PC-9 (cell line): ENCODE results near the gene FAM120C. TPM values are rescaled to one million over a fixed set of nuclear protein-coding genes. Genes with fewer than 3 reads are reported as not detected.

Experiments used
- BruUV-seq: library from RNA; stranded (reverse); fragments of 400-500 nt; replicated peaks from 2 replicates; lab custom pipeline; 2021; lab: Mats Ljungman, UMichigan
- CTCF ChIA-PET: fragments of 300-600 bp; sonication (Branson Sonifier 250); formaldehyde crosslinking; loops from one replicate; lab custom pipeline; 2022; ENCODE audit warnings: antibody characterized with exemption; lab: Charles Lee
- POLR2A ChIA-PET: fragments of 300-600 bp; sonication (Branson Sonifier 250); formaldehyde crosslinking; loops from one replicate; lab custom pipeline; 2022; ENCODE audit warnings: antibody characterized with exemption; ENCODE audit not compliant: unreplicated experiment; lab: Charles Lee
- DNase-seq, 2 experiments: peaks; one replicate each; pipeline versions ENCODE4 v3.0.0 to v3.0.0-alpha.2; 2015 to 2022; ENCODE audit warnings: mixed read lengths in 1 of 2
- H2AFZ ChIP-seq: fragments of 200-600 bp; sonication (generic); 2 replicates; pipeline ENCODE4 v1.8.1; 2017; ENCODE audit warnings: antibody characterized with exemption
- H3F3A ChIP-seq: fragments of 200-600 bp; sonication (generic); 2 replicates; pipeline ENCODE4 v1.8.1; 2017; ENCODE audit warnings: antibody characterized with exemption, mild to moderate bottlenecking, low read depth; ENCODE audit not compliant: insufficient read depth
- H3K27ac ChIP-seq: fragments of 200-600 bp; sonication (generic); 2 replicates; pipeline ENCODE4 v1.6.1; 2016; ENCODE audit warnings: mixed run types
- H3K27me3 ChIP-seq: fragments of 200-600 bp; sonication (generic); 2 replicates; pipeline ENCODE4 v1.6.1; 2016; ENCODE audit warnings: low read depth, mixed run types; ENCODE audit not compliant: insufficient read depth
- H3K36me3 ChIP-seq: fragments of 200-600 bp; sonication (generic); 2 replicates; pipeline ENCODE4 v1.6.1; 2016; ENCODE audit warnings: low read depth, mixed run types
- H3K4me1 ChIP-seq: fragments of 200-600 bp; sonication (generic); replicated peaks from 2 replicates; pipeline ENCODE4 v1.6.1; 2016; ENCODE audit warnings: mixed run types; ENCODE audit not compliant: insufficient read depth
- H3K4me2 ChIP-seq: fragments of 200-600 bp; sonication (generic); 2 replicates; pipeline ENCODE4 v1.6.1; 2017; ENCODE audit warnings: mixed run types
- H3K4me3 ChIP-seq: fragments of 200-600 bp; sonication (generic); 2 replicates; pipeline ENCODE4 v1.6.1; 2016; ENCODE audit warnings: mixed run types
- H3K79me2 ChIP-seq: fragments of 200-600 bp; sonication (generic); 2 replicates; pipeline ENCODE4 v1.6.1; 2017; ENCODE audit warnings: low read depth, mixed run types
- H3K9me2 ChIP-seq: fragments of 200-600 bp; sonication (generic); 2 replicates; pipeline ENCODE4 v1.8.1; 2017; ENCODE audit warnings: mild to moderate bottlenecking; ENCODE audit not compliant: insufficient read depth
- H3K9me3 ChIP-seq: fragments of 200-600 bp; sonication (generic); 2 replicates; pipeline ENCODE4 v1.8.1; 2016; ENCODE audit warnings: low read depth; ENCODE audit not compliant: insufficient read depth
- H4K20me1 ChIP-seq: fragments of 200-600 bp; sonication (generic); 2 replicates; pipeline ENCODE4 v1.8.1; 2017; ENCODE audit not compliant: insufficient read depth
- CTCF ChIP-seq: fragments of 200-600 bp; sonication (generic); conservative IDR thresholded peaks from 2 replicates; pipeline ENCODE4 v1.6.1; 2017; ENCODE audit warnings: mixed run types, antibody characterized with exemption, mild to moderate bottlenecking, moderate library complexity
- EZH2 ChIP-seq: fragments of 200-600 bp; sonication (generic); IDR thresholded peaks from 2 replicates; pipeline ENCODE4 v1.8.0; 2017; ENCODE audit warnings: antibody characterized with exemption, low read depth
- intact Hi-C: fragments of 100-400 bp; cut with micrococcal nuclease; formaldehyde crosslinking; loops from one replicate; pipeline ENCODE4 v1.10.0; 2022; ENCODE audit not compliant: unreplicated experiment
- total RNA-seq: library from RNA; stranded (reverse); gene quantifications from 2 replicates; pipeline ENCODE4 v1.2.3, GENCODE V29; 2021

FAM120C gene
- total RNA-seq, 1 experiment from 2014 or later: 21.6 TPM

GRCh38 chrX:54166915-54167314 lies 16.1 kb downstream of the FAM120C start:
- no peak for TF ChIP-seq CTCF
- no peak for TF ChIP-seq EZH2
- Histone ChIP-seq H3K9me3 (no peaks in the 10 kb centered on the region), H3K4me2 (no peak overlapping the region), H2AFZ (no peak overlapping the region), H3K4me3 (no peak overlapping the region), H3K79me2 (no peaks in the 10 kb centered on the region), H3K9me2 (no peaks in the 10 kb centered on the region), H3K36me3 (no peaks in the 10 kb centered on the region), H3K27me3 (no peaks in the 10 kb centered on the region), H3K27ac (no peak overlapping the region), H4K20me1 (no peaks in the 10 kb centered on the region), H3K4me1 (no peaks in the 10 kb centered on the region), H3F3A (no peaks in the 10 kb centered on the region)
- intact Hi-C loops: no loop called here
- ChIA-PET POLR2A (no interaction called here), CTCF (no interaction called here)
- no TSS peak for BruUV-seq
- DNase-seq: no peak

- no TSS peak for BruUV-seq
- TF ChIP-seq EZH2 (no peak), CTCF (no peak)
These were observed 25.5 kb downstream of the FAM120C start for GRCh38 chrX:54157561-54157960.

GRCh38 chrX:54134269-54134668 lies 48.8 kb downstream of the FAM120C start:
- no peaks in the 10 kb centered on the region for H3K9me2 ChIP-seq
- TF ChIP-seq EZH2: no peak
- no peak for TF ChIP-seq CTCF
- H4K20me1 ChIP-seq: no peaks in the 10 kb centered on the region
- no peaks in the 10 kb centered on the region for H3F3A ChIP-seq
- ChIA-PET CTCF (no interaction called here), POLR2A (interaction anchor here (0.6 kb wide), 1 partner anchor 47 kb away, joined by 6 read pairs; no protein-coding TSS in a partner anchor)
- no peak overlapping the region for H3K27ac ChIP-seq
- H3K79me2 ChIP-seq: no peaks in the 10 kb centered on the region
- BruUV-seq: no TSS peak
- no peaks in the 10 kb centered on the region for H3K9me3 ChIP-seq
- H3K4me2 ChIP-seq: no peak overlapping the region
- no peaks in the 10 kb centered on the region for H3K36me3 ChIP-seq
- DNase-seq: no peak
- no peak overlapping the region for H3K4me3 ChIP-seq
- no peaks in the 10 kb centered on the region for H3K4me1 ChIP-seq
- H3K27me3 ChIP-seq: no peaks in the 10 kb centered on the region
- intact Hi-C loops: no loop called here
- no peak overlapping the region for H2AFZ ChIP-seq

More at GRCh38 chrX:54157561-54157960, 25.5 kb downstream of the FAM120C start:
- Histone ChIP-seq H3K79me2 (no peaks in the 10 kb centered on the region), H3K9me3 (no peaks in the 10 kb centered on the region), H3K4me3 (no peak overlapping the region), H3K4me1 (no peaks in the 10 kb centered on the region), H4K20me1 (no peaks in the 10 kb centered on the region), H3F3A (no peaks in the 10 kb centered on the region), H3K9me2 (no peaks in the 10 kb centered on the region), H2AFZ (no peak overlapping the region), H3K27ac (no peak overlapping the region), H3K36me3 (no peaks in the 10 kb centered on the region), H3K4me2 (no peak overlapping the region), H3K27me3 (no peaks in the 10 kb centered on the region)
- CTCF ChIA-PET: no interaction called here
- intact Hi-C loops: no loop called here
- no peak for DNase-seq
- POLR2A ChIA-PET: no interaction called here
